ENCODE data around the gene C19orf44. TPM values are rescaled to one million over a fixed set of nuclear protein-coding genes. Genes with fewer than 3 reads are reported as not detected.

C19orf44 gene
- total RNA-seq, 1 experiment from 2014 or later, result 0.81 TPM

Small RNAs within 50 kb of the gene (small RNA-seq; reads per million reads assigned to genes)
- not detected for gene RN7SL146P

Other genes with a start within 250 kb of the C19orf44 start
- 3.5 and 5.9 TPM in 2 replicates for gene KLF2, start 171.6 kb upstream of the C19orf44 start, total RNA-seq (2014; rRNA removed; shearing (Covaris generic))
- 5.0 and 10.4 TPM in 2 replicates for gene EPS15L1, start 24.4 kb upstream of the C19orf44 start, total RNA-seq (2014; rRNA removed; shearing (Covaris generic))
- gene CALR3, start 227 bp upstream of the C19orf44 start, total RNA-seq (2014; rRNA removed; shearing (Covaris generic)), result 0.05 and 0.20 TPM in 2 replicates
- gene CHERP, start 46.0 kb downstream of the C19orf44 start, total RNA-seq (2014; rRNA removed; shearing (Covaris generic)), result 8.8 and 10.7 TPM in 2 replicates
- 16.8 and 23.4 TPM in 2 replicates for gene SLC35E1, start 76.0 kb downstream of the C19orf44 start, total RNA-seq (2014; rRNA removed; shearing (Covaris generic))
- 9.6 and 12.5 TPM in 2 replicates for gene MED26, start 131.8 kb downstream of the C19orf44 start, total RNA-seq (2014; rRNA removed; shearing (Covaris generic))
- gene SMIM7, start 163.8 kb downstream of the C19orf44 start, total RNA-seq (2014; rRNA removed; shearing (Covaris generic)), result 32.7 and 33.9 TPM in 2 replicates
- gene TMEM38A, start 164.7 kb downstream of the C19orf44 start, total RNA-seq (2014; rRNA removed; shearing (Covaris generic)), result 10.1 and 14.2 TPM in 2 replicates
- 0.70 and 0.89 TPM in 2 replicates for gene NWD1, start 223.5 kb downstream of the C19orf44 start, total RNA-seq (2014; rRNA removed; shearing (Covaris generic))